ENCODE measurements around the gene ZBTB7A. TPM values are rescaled to one million over a fixed set of nuclear protein-coding genes. Genes with fewer than 3 reads are reported as not detected.

The ZBTB7A gene
- total and polyA plus RNA-seq, 12 donors: 4.5 to 77.2 (median 47.1) TPM

GRCh38 chr19:4058693-4059452 lies 7.8 kb downstream of the ZBTB7A start:
- Histone ChIP-seq H3K4me3 (peak overlapping the region in 1 of 4 donors; percentile 57), H3K36me3 (replicated peaks in 1 of 2) (peaks cover 0 to 14% of the 10 kb centered on the region in 2 donors), H3K4me1 (replicated peaks in 1 of 2) (peaks cover 64 to 67% of the 10 kb centered on the region in 2 donors), H3K9me3 (replicated peaks in 1 of 3) (no peaks in the 10 kb centered on the region), H3K27me3 (no peaks in the 10 kb centered on the region), H3K27ac (peak overlapping the region; percentile 73 to 98 (median 93))
- WGBS, 4 donors: 22 to 47% (median 29%) methylated on average over 8 to 30 of the region's 30 CpGs
- intact Hi-C loops (cut with DNase I): loop anchor here in 1 of 2 donors (10.0 kb wide), 1 partner anchor 54 kb away; the partner anchor contains the start of gene PIAS4
- peak in 1 of 7 donors; percentile 57 for DNase-seq
- TF ChIP-seq POLR2A (IDR thresholded peaks at IDR 0.05) (no peak), CTCF (IDR thresholded peaks at IDR 0.05) (no peak)

- Histone ChIP-seq H3K36me3 (replicated peaks in 1 of 2) (peaks cover 0 to 22% of the 10 kb centered on the region in 2 donors), H3K4me3 (peak overlapping the region in 1 of 4 donors; percentile 57), H3K9me3 (replicated peaks in 1 of 3) (no peaks in the 10 kb centered on the region), H3K27ac (peak overlapping the region; percentile 73 to 98 (median 93)), H3K27me3 (no peaks in the 10 kb centered on the region), H3K4me1 (replicated peaks in 1 of 2) (peaks cover 61 to 67% of the 10 kb centered on the region in 2 donors)
- TF ChIP-seq CTCF (IDR thresholded peaks at IDR 0.05) (peak in 2 of 6 experiments; percentile 8 to 24), POLR2A (IDR thresholded peaks at IDR 0.05) (peak in 1 of 2 donors; percentile 87)
- 9 to 29% (median 13%) methylated on average over 6 to 22 of the region's 22 CpGs for WGBS, 4 donors
- DNase-seq: peak; percentile 91 to 97 (median 97)
- intact Hi-C loops (cut with DNase I): loop anchor here in 1 of 2 donors (10.0 kb wide), 1 partner anchor 53 kb away; the partner anchor contains the start of gene PIAS4
These were observed 8.6 kb downstream of the ZBTB7A start for GRCh38 chr19:4057931-4058692.

- intact Hi-C loops (cut with DNase I): loop anchor here in 1 of 2 donors (10.0 kb wide), 1 partner anchor 50 kb away; the partner anchor contains the start of gene PIAS4
- H3K4me1 ChIP-seq (replicated peaks in 1 of 2): peaks cover 51 to 57% of the 10 kb centered on the region in 2 donors
- H3K27me3 ChIP-seq: no peaks in the 10 kb centered on the region
- H3K36me3 ChIP-seq (replicated peaks in 1 of 2): peaks cover 0 to 33% of the 10 kb centered on the region in 2 donors
- H3K4me3 ChIP-seq: no peak overlapping the region
- DNase-seq: no peak
- no peak overlapping the region for H3K27ac ChIP-seq
- no peaks in the 10 kb centered on the region for H3K9me3 ChIP-seq (replicated peaks in 1 of 3)
- 90 to 94% (median 92%) methylated on average over 7 to 20 of the region's 20 CpGs for WGBS, 4 donors
- TF ChIP-seq CTCF (IDR thresholded peaks at IDR 0.05) (no peak), POLR2A (IDR thresholded peaks at IDR 0.05) (no peak)
These were observed 11.5 kb downstream of the ZBTB7A start for GRCh38 chr19:4055209-4055552.

Data from adrenal gland (tissue), 12 donors.